Neural progenitor cell (in vitro differentiated cells): ENCODE data around the gene IQSEC1. TPM values are rescaled to one million over a fixed set of nuclear protein-coding genes. Genes with fewer than 3 reads are reported as not detected.

Source experiments
- DNase-seq: peaks from one replicate; pipeline ENCODE4 v3.0.0-alpha.2; 2016; ENCODE audit warnings: low spot score
- H2AFZ ChIP-seq: fragments of 200-600 bp; sonication (generic); replicated peaks from 2 replicates; pipeline ENCODE4 v1.6.1; 2016; ENCODE audit warnings: antibody characterized with exemption
- H3F3A ChIP-seq: fragments of 200-600 bp; sonication (generic); 2 replicates; pipeline ENCODE4 v1.6.1; 2016; ENCODE audit warnings: antibody characterized with exemption, low read depth
- H3K27ac ChIP-seq: fragments of 200-600 bp; sonication (generic); 2 replicates; pipeline ENCODE4 v1.5.1; 2016; ENCODE audit warnings: mild to moderate bottlenecking
- H3K27me3 ChIP-seq: fragments of 200-600 bp; sonication (generic); 2 replicates; pipeline ENCODE4 v1.6.1; 2016; ENCODE audit warnings: mild to moderate bottlenecking, moderate library complexity
- H3K36me3 ChIP-seq: fragments of 200-600 bp; sonication (generic); 2 replicates; pipeline ENCODE4 v1.5.1; 2016
- H3K4me1 ChIP-seq: fragments of 200-600 bp; sonication (generic); 2 replicates; pipeline ENCODE4 v1.6.1; 2016; ENCODE audit warnings: mixed run types
- H3K4me2 ChIP-seq: fragments of 200-600 bp; sonication (generic); 2 replicates; pipeline ENCODE4 v1.6.1; 2016
- H3K4me3 ChIP-seq: fragments of 200-600 bp; sonication (generic); 2 replicates; pipeline ENCODE4 v1.5.1; 2016
- H3K79me2 ChIP-seq: fragments of 200-600 bp; sonication (generic); 2 replicates; pipeline ENCODE4 v1.6.1; 2016; ENCODE audit warnings: low read depth
- H3K9ac ChIP-seq: fragments of 200-600 bp; sonication (generic); 2 replicates; pipeline ENCODE4 v1.6.1; 2016
- H3K9me3 ChIP-seq: fragments of 200-600 bp; sonication (generic); 2 replicates; pipeline ENCODE4 v1.5.1; 2016; ENCODE audit warnings: low read depth
- H4K20me1 ChIP-seq: fragments of 200-600 bp; sonication (generic); 2 replicates; pipeline ENCODE4 v1.6.1; 2016; ENCODE audit warnings: low read depth
- H3K27ac Mint-ChIP-seq: 3 replicates; pipeline ENCODE4 v1.8.0; 2021; ENCODE audit warnings: mixed read lengths
- H3K27me3 Mint-ChIP-seq: 2 replicates; pipeline ENCODE4 v1.8.0; 2022; ENCODE audit warnings: low read depth, mild to moderate bottlenecking, inconsistent platforms, moderate library complexity, mixed read lengths; ENCODE audit not compliant: insufficient read depth
- H3K36me3 Mint-ChIP-seq: 3 replicates; pipeline ENCODE4 v1.8.0; 2021; ENCODE audit warnings: mixed read lengths
- H3K4me1 Mint-ChIP-seq: 3 replicates; pipeline ENCODE4 v1.8.0; 2021; ENCODE audit warnings: mixed read lengths
- H3K4me3 Mint-ChIP-seq: 3 replicates; pipeline ENCODE4 v1.8.0; 2021; ENCODE audit warnings: mild to moderate bottlenecking, moderate library complexity, mixed read lengths
- H3K9me3 Mint-ChIP-seq: 3 replicates; pipeline ENCODE4 v1.8.0; 2020; ENCODE audit warnings: mixed read lengths
- CTCF ChIP-seq: fragments of 200-600 bp; sonication (generic); IDR thresholded peaks from 2 replicates; pipeline ENCODE4 v1.5.1; 2017; ENCODE audit warnings: antibody characterized with exemption, mild to moderate bottlenecking
- EZH2 ChIP-seq: fragments of 200-600 bp; sonication (generic); IDR thresholded peaks from 2 replicates; pipeline ENCODE4 v1.6.1; 2017; ENCODE audit warnings: antibody characterized with exemption, mild to moderate bottlenecking, moderate library complexity
- EZH2phosphoT487 ChIP-seq: fragments of 200-600 bp; sonication (generic); IDR thresholded peaks from 2 replicates; pipeline ENCODE4 v1.6.1; 2017; ENCODE audit warnings: antibody characterized with exemption
- total RNA-seq: library from RNA; depleted of rRNA; stranded (reverse); fragments of >200 nt; gene quantifications from 2 replicates; pipeline ENCODE4 v1.2.3, GENCODE V29; 2015; ENCODE audit warnings: low replicate concordance

IQSEC1 gene
- total RNA-seq, 1 donor from 2014 or later, result 8.9 TPM

- Mint-ChIP-seq H3K9me3 (no peaks in the 10 kb centered on the region), H3K4me3 (no peak overlapping the region), H3K4me1 (peaks cover 70% of the 10 kb centered on the region), H3K36me3 (no peaks in the 10 kb centered on the region), H3K27me3 (peaks cover 14% of the 10 kb centered on the region), H3K27ac (no peak overlapping the region)
- H3K9ac ChIP-seq, result no peak overlapping the region
- peaks cover 10% of the 10 kb centered on the region for H4K20me1 ChIP-seq
- no peaks in the 10 kb centered on the region for H3K79me2 ChIP-seq
- no peak overlapping the region for H3K4me3 ChIP-seq
- H3K36me3 ChIP-seq, result no peaks in the 10 kb centered on the region
- peaks cover 82% of the 10 kb centered on the region for H3K4me1 ChIP-seq
- no peaks in the 10 kb centered on the region for H3K27me3 ChIP-seq
- no peak overlapping the region for H2AFZ ChIP-seq
- no peak for DNase-seq
- no peak overlapping the region for H3K4me2 ChIP-seq
- no peaks in the 10 kb centered on the region for H3K9me3 ChIP-seq
- TF ChIP-seq CTCF (no peak), EZH2 (no peak), EZH2phosphoT487 (no peak)
- peaks cover 33% of the 10 kb centered on the region for H3F3A ChIP-seq
- H3K27ac ChIP-seq, result no peak overlapping the region
Measured at GRCh38 chr3:13020159-13020750, 53.0 kb downstream of the IQSEC1 start.

GRCh38 chr3:13019243-13020095 lies 53.8 kb downstream of the IQSEC1 start:
- H3K36me3 Mint-ChIP-seq, result no peaks in the 10 kb centered on the region
- Histone ChIP-seq H3K4me1 (peaks cover 82% of the 10 kb centered on the region), H3K9ac (no peak overlapping the region), H3K4me3 (peak overlapping the region; percentile 42), H3K79me2 (no peaks in the 10 kb centered on the region), H3K27me3 (no peaks in the 10 kb centered on the region), H2AFZ (no peak overlapping the region), H3K4me2 (peak overlapping the region; percentile 83), H4K20me1 (peaks cover 10% of the 10 kb centered on the region), H3K27ac (no peak overlapping the region), H3F3A (peaks cover 33% of the 10 kb centered on the region), H3K36me3 (no peaks in the 10 kb centered on the region), H3K9me3 (no peaks in the 10 kb centered on the region)
- H3K9me3 Mint-ChIP-seq, result no peaks in the 10 kb centered on the region
- peaks cover 68% of the 10 kb centered on the region for H3K4me1 Mint-ChIP-seq
- no peak for TF ChIP-seq EZH2
- TF ChIP-seq EZH2phosphoT487, result no peak
- TF ChIP-seq CTCF, result no peak
- H3K27ac Mint-ChIP-seq, result no peak overlapping the region
- H3K4me3 Mint-ChIP-seq, result peak overlapping the region; percentile 24
- DNase-seq, result peak; percentile 91
- peaks cover 12% of the 10 kb centered on the region for H3K27me3 Mint-ChIP-seq

DNA sequence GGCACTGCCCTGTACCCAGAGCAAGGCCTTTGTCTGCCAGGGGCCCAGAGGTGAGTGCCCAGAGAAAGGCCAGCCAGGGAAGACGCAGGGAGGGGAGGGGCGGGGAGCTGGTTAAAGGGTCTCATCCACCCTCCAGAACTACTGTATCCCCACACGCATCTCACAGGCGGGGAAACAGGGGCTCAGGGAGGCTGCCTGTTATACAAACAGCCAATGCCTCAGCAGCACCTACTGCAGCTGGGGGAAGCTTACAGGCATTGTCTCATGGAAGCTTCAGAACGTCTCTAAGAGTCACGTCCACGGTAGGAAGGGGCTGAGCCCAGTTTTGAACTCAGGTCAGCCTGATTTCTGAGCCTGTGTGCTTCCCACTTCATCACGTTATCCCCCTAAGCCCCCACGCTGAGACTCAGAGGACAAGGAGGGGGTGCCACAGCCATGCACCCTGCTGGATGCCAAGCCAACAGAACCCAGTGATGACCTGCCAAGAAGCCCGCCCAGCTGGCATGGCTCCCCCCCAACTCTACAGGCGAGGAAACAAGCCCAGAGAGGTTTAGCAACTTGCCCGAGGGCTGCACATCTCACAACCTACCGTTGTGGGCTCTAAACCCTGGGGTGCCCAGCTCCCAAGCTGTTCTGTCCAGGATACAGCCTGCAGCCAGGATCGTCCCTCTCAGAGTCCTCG lies 54.5 kb downstream of the IQSEC1 start:
- TF ChIP-seq EZH2phosphoT487 (no peak), CTCF (no peak), EZH2 (no peak)
- H3F3A ChIP-seq, result peaks cover 31% of the 10 kb centered on the region
- H3K27me3 Mint-ChIP-seq, result peaks cover 12% of the 10 kb centered on the region
- peak overlapping the region; percentile 42 for H3K4me3 ChIP-seq
- H3K9me3 ChIP-seq, result no peaks in the 10 kb centered on the region
- no peaks in the 10 kb centered on the region for H3K36me3 Mint-ChIP-seq
- no peaks in the 10 kb centered on the region for H3K79me2 ChIP-seq
- peaks cover 62% of the 10 kb centered on the region for H3K4me1 Mint-ChIP-seq
- no peak overlapping the region for H3K27ac Mint-ChIP-seq
- no peaks in the 10 kb centered on the region for H3K27me3 ChIP-seq
- H3K4me1 ChIP-seq, result peaks cover 80% of the 10 kb centered on the region
- H3K4me2 ChIP-seq, result peak overlapping the region; percentile 83
- H4K20me1 ChIP-seq, result peaks cover 10% of the 10 kb centered on the region
- no peak for DNase-seq
- no peak overlapping the region for H3K27ac ChIP-seq
- no peak overlapping the region for H3K9ac ChIP-seq
- H3K36me3 ChIP-seq, result no peaks in the 10 kb centered on the region
- peak overlapping the region; percentile 52 for H3K4me3 Mint-ChIP-seq
- no peaks in the 10 kb centered on the region for H3K9me3 Mint-ChIP-seq
- no peak overlapping the region for H2AFZ ChIP-seq
